HepG2 (cell line): Measurements from ENCODE around the gene LRRC45. TPM values are rescaled to one million over a fixed set of nuclear protein-coding genes. Genes with fewer than 3 reads are reported as not detected.

Source experiments
- BORCS8-MEF2B ChIP-seq: sonication (generic); formaldehyde crosslinking; IDR thresholded peaks from 2 replicates; pipeline ENCODE4 v1.8.0; 2022; ENCODE audit warnings: mild to moderate bottlenecking, missing genetic modification reagents
- CBFB ChIP-seq: sonication (generic); formaldehyde crosslinking; IDR thresholded peaks from 2 replicates; pipeline ENCODE4 v1.4.0; 2020; ENCODE audit warnings: missing genetic modification reagents
- DPF2 ChIP-seq: sonication (generic); formaldehyde crosslinking; IDR thresholded peaks from 2 replicates; pipeline ENCODE4 v1.4.0; 2020; ENCODE audit warnings: mild to moderate bottlenecking, low read depth, missing genetic modification reagents, borderline replicate concordance
- FOXO1 ChIP-seq: sonication (generic); formaldehyde crosslinking; IDR thresholded peaks from 2 replicates; pipeline ENCODE4 v1.4.0; 2020; ENCODE audit warnings: missing genetic modification reagents
- HCFC1 ChIP-seq: fragments of 150-350 bp; IDR thresholded peaks from 2 replicates; pipeline ENCODE4 v1.6.1; 2014; ENCODE audit warnings: low read depth, low read length
- JUN ChIP-seq: sonication (generic); formaldehyde crosslinking; IDR thresholded peaks from 2 replicates; pipeline ENCODE4 v1.4.0; 2020; ENCODE audit warnings: mild to moderate bottlenecking, missing genetic modification reagents
- KLF11 ChIP-seq: IDR thresholded peaks from 2 replicates; pipeline ENCODE4 v1.6.1; 2016; ENCODE audit warnings: missing compliant biosample characterization
- MEIS2 ChIP-seq: sonication (generic); formaldehyde crosslinking; IDR thresholded peaks from 2 replicates; pipeline ENCODE4 v1.9.0; 2021; ENCODE audit warnings: mild to moderate bottlenecking, missing genetic modification reagents
- MTF1 ChIP-seq: sonication (generic); formaldehyde crosslinking; IDR thresholded peaks from 2 replicates; pipeline ENCODE4 v1.5.0; 2020; ENCODE audit warnings: missing genetic modification reagents
- MXI1 ChIP-seq: IDR thresholded peaks from 3 replicates; pipeline ENCODE4 v1.6.1; 2012; ENCODE audit warnings: low read depth, low read length, inconsistent platforms, borderline replicate concordance
- NCOA5 ChIP-seq: sonication (generic); formaldehyde crosslinking; IDR thresholded peaks from 2 replicates; pipeline ENCODE4 v1.4.0; 2020; ENCODE audit warnings: missing genetic modification reagents
- NCOR1 ChIP-seq: fragments of 200-600 bp; sonication (generic); IDR thresholded peaks from 2 replicates; pipeline ENCODE4 v1.7.0; 2017; ENCODE audit warnings: antibody characterized with exemption, low read length, borderline replicate concordance
- NFE2 ChIP-seq: sonication (generic); formaldehyde crosslinking; IDR thresholded peaks from 2 replicates; pipeline ENCODE4 v1.4.0; 2020; ENCODE audit warnings: missing genetic modification reagents
- TBL1XR1 ChIP-seq: fragments of 150-350 bp; IDR thresholded peaks from 2 replicates; pipeline ENCODE4 v1.6.1; 2014; ENCODE audit warnings: borderline replicate concordance, low read length; ENCODE audit not compliant: partially characterized antibody
- TOE1 ChIP-seq: sonication (generic); formaldehyde crosslinking; IDR thresholded peaks from 2 replicates; pipeline ENCODE4 v1.4.0; 2020; ENCODE audit warnings: mild to moderate bottlenecking, missing genetic modification reagents
- ZBTB7B ChIP-seq: sonication (generic); formaldehyde crosslinking; IDR thresholded peaks from 2 replicates; pipeline ENCODE4 v1.4.0; 2020; ENCODE audit warnings: missing genetic modification reagents
- ZC3H4 ChIP-seq: sonication (generic); formaldehyde crosslinking; IDR thresholded peaks from 2 replicates; pipeline ENCODE4 v1.4.0; 2020; ENCODE audit warnings: missing genetic modification reagents, borderline replicate concordance
- ZFY ChIP-seq: sonication (generic); formaldehyde crosslinking; IDR thresholded peaks from 2 replicates; pipeline ENCODE4 v1.4.0; 2020; ENCODE audit warnings: missing genetic modification reagents
- ZNF264 ChIP-seq: sonication (generic); formaldehyde crosslinking; IDR thresholded peaks from 2 replicates; pipeline ENCODE4 v1.4.0; 2020; ENCODE audit warnings: missing genetic modification reagents
- ZNF670 ChIP-seq: sonication (generic); formaldehyde crosslinking; IDR thresholded peaks from 2 replicates; pipeline ENCODE4 v1.8.0; 2022; ENCODE audit warnings: mild to moderate bottlenecking, missing genetic modification reagents, borderline replicate concordance
- ZNF766 ChIP-seq: sonication (generic); formaldehyde crosslinking; IDR thresholded peaks from 2 replicates; pipeline ENCODE4 v1.5.0; 2020; ENCODE audit warnings: missing genetic modification reagents, borderline replicate concordance
- ZNF780A ChIP-seq: sonication (generic); formaldehyde crosslinking; IDR thresholded peaks from 2 replicates; pipeline ENCODE4 v1.8.0; 2022; ENCODE audit warnings: mild to moderate bottlenecking, missing genetic modification reagents, moderate library complexity
- ZSCAN21 ChIP-seq: sonication (generic); formaldehyde crosslinking; IDR thresholded peaks from 2 replicates; pipeline ENCODE4 v1.8.0; 2022; ENCODE audit warnings: mild to moderate bottlenecking, missing genetic modification reagents, moderate library complexity, borderline replicate concordance
- ZSCAN9 ChIP-seq: IDR thresholded peaks from 2 replicates; pipeline ENCODE4 v1.6.1; 2016; ENCODE audit warnings: borderline replicate concordance
- polyA plus RNA-seq, 8 experiments: library from polyadenylated mRNA; depleted of rRNA in 3 of 8; stranded (reverse) in 7 of 8; unstranded in 1 of 8; fragments of >200 nt; fragmentation: Illumina TruSeq in 4 of 8; extraction: Trizol in 4 of 8; gene quantifications; 2 replicates each; pipeline versions ENCODE4 v1.2.1 to v1.2.3, GENCODE V29; 2011 to 2016; ENCODE audit warnings: low read depth in 4 of 8, missing spikeins in 1 of 8, mixed read lengths in 1 of 8; ENCODE audit not compliant: insufficient read depth in 1 of 8
- total RNA-seq, 5 experiments: library from RNA; depleted of rRNA; stranded (reverse); fragments of >200 nt; fragmentation: Illumina TruSeq; extraction: Trizol; gene quantifications; 2 replicates each; pipeline ENCODE4 v1.2.3, GENCODE V29; 2016; ENCODE audit warnings: low read depth in 1 of 5
- TF ChIP-seq, protein P1 (sequence below): sonication (generic); formaldehyde crosslinking; IDR thresholded peaks from 2 replicates; pipeline ENCODE4 v1.8.0; 2022; ENCODE audit warnings: missing genetic modification reagents, mild to moderate bottlenecking, inconsistent platforms, borderline replicate concordance
- TF ChIP-seq, protein P2 (sequence below): sonication (generic); formaldehyde crosslinking; IDR thresholded peaks from 2 replicates; pipeline ENCODE4 v1.8.0; 2023; ENCODE audit warnings: mild to moderate bottlenecking, missing genetic modification reagents
- TF ChIP-seq, protein P3 (sequence below): sonication (generic); formaldehyde crosslinking; IDR thresholded peaks from 2 replicates; pipeline ENCODE4 v1.4.0; 2020; ENCODE audit warnings: missing genetic modification reagents, mild to moderate bottlenecking, borderline replicate concordance
- TF ChIP-seq, protein P4 (sequence below): sonication (generic); formaldehyde crosslinking; IDR thresholded peaks from 2 replicates; pipeline ENCODE4 v1.4.0; 2020; ENCODE audit warnings: missing genetic modification reagents

Gene LRRC45
- total and polyA plus RNA-seq, 2 of the 13 experiments (the other 11 are each of a cell fraction or from before 2014, with no cell fraction given): 11.6 to 48.1 TPM

DNA sequence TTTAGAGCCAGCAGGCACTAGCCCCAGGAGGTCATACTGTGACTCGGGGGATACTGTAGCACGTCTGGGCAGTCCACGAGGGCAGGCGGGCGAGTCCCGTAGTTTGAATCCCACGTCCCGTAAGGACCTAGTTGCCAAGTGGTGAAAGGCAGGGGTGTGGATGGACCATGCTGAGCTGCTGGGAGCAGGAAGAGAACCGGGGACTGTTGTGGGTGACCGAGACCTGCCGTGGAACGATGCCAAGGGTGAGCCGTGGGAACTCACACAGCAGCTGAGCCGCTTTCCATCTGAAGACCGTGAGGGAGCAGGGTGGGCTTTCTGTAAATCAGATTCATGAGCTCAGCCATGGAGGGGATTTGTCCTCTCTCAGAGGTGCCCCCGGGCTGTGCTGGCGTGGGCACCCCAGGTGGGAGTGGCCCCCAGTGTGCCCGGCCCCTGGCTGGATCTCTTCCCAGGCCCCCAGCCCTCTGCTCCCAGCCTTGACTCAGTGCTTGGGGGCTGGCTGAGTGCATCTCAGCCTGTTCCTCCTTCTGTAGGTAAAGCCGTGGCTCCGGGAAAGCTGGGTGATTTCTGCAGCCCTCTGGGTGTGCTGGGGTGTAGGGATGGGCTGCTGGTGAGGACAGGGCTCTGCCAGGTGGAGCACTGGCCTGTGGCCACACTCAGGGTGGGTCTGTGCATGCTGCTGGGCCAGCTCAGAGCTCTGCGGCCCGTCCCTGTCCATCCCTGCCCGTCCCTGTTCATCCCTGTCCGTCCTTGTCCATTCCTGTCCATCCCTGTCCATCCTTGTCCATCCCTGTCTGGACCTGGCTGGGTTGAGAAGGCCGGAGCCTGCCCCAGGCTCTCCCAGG lies 32.0 kb upstream of the LRRC45 start (continued):
- no peak for TF ChIP-seq TBL1XR1
- no peak for TF ChIP-seq ZSCAN9 (CRISPR knock-in tag)
- TF ChIP-seq, protein P1, sequence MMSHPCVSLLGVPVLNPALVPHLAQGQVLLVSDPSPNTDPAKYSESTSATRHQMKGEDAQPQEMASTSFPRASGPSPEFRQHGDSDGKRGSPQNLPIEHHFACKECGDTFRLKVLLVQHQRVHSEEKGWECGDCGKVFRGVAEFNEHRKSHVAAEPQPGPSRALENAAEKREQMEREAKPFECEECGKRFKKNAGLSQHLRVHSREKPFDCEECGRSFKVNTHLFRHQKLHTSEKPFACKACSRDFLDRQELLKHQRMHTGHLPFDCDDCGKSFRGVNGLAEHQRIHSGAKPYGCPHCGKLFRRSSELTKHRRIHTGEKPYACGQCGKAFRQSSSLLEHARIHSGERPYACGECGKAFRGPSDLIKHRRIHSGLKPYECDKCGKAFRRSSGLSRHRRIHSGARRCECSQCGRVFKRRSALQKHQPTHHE (CRISPR knock-in tag): no peak
- peak; percentile 7; the same call in 1 of the 2 replicates for TF ChIP-seq MEIS2
- TF ChIP-seq MXI1: no peak
- TF ChIP-seq JUN: no peak
- TF ChIP-seq ZNF780A (CRISPR knock-in tag): 0 out of 2 replicates have a peak, but pooled peaks have one; percentile 2
- TF ChIP-seq ZSCAN21: no peak
- TF ChIP-seq ZC3H4 (CRISPR knock-in tag): no peak
- TF ChIP-seq, protein P2, sequence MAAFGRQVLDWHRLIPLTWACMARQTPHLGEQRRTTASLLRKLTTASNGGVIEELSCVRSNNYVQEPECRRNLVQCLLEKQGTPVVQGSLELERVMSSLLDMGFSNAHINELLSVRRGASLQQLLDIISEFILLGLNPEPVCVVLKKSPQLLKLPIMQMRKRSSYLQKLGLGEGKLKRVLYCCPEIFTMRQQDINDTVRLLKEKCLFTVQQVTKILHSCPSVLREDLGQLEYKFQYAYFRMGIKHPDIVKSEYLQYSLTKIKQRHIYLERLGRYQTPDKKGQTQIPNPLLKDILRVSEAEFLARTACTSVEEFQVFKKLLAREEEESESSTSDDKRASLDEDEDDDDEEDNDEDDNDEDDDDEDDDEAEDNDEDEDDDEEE (CRISPR knock-in tag): peak; percentile 37; the same call in 1 of the 2 replicates
- no peak for TF ChIP-seq CBFB (CRISPR knock-in tag)
- no peak for TF ChIP-seq HCFC1
- no peak for TF ChIP-seq ZBTB7B (CRISPR knock-in tag)
- no peak for TF ChIP-seq ZFY
- TF ChIP-seq NCOA5 (CRISPR knock-in tag): no peak
- TF ChIP-seq FOXO1 (CRISPR knock-in tag): no peak
- no peak for TF ChIP-seq MTF1 (CRISPR knock-in tag)
- TF ChIP-seq ZNF766 (CRISPR knock-in tag): no peak
- no peak for TF ChIP-seq KLF11 (CRISPR knock-in tag)
- no peak for TF ChIP-seq NCOR1
- TF ChIP-seq ZNF264: no peak
- no peak for TF ChIP-seq TOE1 (CRISPR knock-in tag)
- no peak for TF ChIP-seq BORCS8-MEF2B (CRISPR knock-in tag)
- TF ChIP-seq ZNF670 (CRISPR knock-in tag): no peak
- no peak for TF ChIP-seq DPF2 (CRISPR knock-in tag)
- TF ChIP-seq NFE2 (CRISPR knock-in tag): no peak
- TF ChIP-seq, protein P3, sequence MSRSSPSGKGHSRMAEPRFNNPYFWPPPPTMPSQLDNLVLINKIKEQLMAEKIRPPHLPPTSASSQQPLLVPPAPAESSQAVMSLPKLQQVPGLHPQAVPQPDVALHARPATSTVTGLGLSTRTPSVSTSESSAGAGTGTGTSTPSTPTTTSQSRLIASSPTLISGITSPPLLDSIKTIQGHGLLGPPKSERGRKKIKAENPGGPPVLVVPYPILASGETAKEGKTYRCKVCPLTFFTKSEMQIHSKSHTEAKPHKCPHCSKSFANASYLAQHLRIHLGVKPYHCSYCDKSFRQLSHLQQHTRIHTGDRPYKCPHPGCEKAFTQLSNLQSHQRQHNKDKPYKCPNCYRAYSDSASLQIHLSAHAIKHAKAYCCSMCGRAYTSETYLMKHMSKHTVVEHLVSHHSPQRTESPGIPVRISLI (CRISPR knock-in tag): peak; percentile 62; the same call in 1 of the 2 replicates
- TF ChIP-seq, protein P4, sequence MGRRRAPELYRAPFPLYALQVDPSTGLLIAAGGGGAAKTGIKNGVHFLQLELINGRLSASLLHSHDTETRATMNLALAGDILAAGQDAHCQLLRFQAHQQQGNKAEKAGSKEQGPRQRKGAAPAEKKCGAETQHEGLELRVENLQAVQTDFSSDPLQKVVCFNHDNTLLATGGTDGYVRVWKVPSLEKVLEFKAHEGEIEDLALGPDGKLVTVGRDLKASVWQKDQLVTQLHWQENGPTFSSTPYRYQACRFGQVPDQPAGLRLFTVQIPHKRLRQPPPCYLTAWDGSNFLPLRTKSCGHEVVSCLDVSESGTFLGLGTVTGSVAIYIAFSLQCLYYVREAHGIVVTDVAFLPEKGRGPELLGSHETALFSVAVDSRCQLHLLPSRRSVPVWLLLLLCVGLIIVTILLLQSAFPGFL: no peak
